Astrocyte of the cerebellum (primary cell): ENCODE data around the gene DISC1.

Experiments used
- DNase-seq: peaks from one replicate; pipeline ENCODE4 v3.0.0-alpha.2; 2011; ENCODE audit warnings: low read depth
- H3K4me3 ChIP-seq: 2 replicates; pipeline ENCODE4 v1.5.1; 2011; ENCODE audit warnings: mild to moderate bottlenecking, low read depth, low read length, moderate library complexity
- CTCF ChIP-seq: IDR thresholded peaks from 2 replicates; pipeline ENCODE4 v1.5.1; 2012; ENCODE audit warnings: low read length, low read depth, moderate library complexity, mild to moderate bottlenecking; ENCODE audit errors: missing control alignments
- in situ Hi-C: cut with HindIII; loops from 2 replicates; pipeline ENCODE4 v1.10.0; 2017; ENCODE audit warnings: low sequenced_read_pairs

DISC1 gene

GRCh38 chr1:231878737-231879136 lies 252.1 kb downstream of the DISC1 start:
- no peak for DNase-seq
- no peak for TF ChIP-seq CTCF
- in situ Hi-C loops, result no loop called here
- no peak overlapping the region for H3K4me3 ChIP-seq

- DNase-seq, result no peak
- in situ Hi-C loops, result no loop called here
- no peak for TF ChIP-seq CTCF
- no peak overlapping the region for H3K4me3 ChIP-seq
Observed at GRCh38 chr1:231879296-231879695, 252.7 kb downstream of the DISC1 start.

DNA sequence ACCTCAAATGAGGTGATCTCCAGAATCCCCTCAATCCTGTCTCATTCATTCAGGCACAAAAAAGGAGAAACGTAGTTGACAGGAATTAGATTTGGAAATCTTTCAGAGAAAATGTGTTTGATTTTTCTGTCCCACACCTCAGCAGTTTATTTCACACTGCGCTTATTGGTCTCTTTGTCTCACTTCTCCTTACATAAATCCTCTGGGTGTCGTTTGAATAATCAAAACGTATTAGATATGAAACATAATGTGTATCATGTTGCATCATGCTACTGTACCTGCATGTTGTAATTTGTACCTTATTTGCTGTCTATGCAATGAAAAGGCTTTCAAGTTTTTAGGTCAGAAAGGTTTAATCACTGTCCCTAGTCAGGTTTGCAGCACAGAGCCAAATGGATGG lies 255.7 kb downstream of the DISC1 start:
- in situ Hi-C loops, result no loop called here
- DNase-seq, result no peak
- no peak for TF ChIP-seq CTCF
- H3K4me3 ChIP-seq, result no peak overlapping the region

- DNase-seq, result no peak
- no peak overlapping the region for H3K4me3 ChIP-seq
- TF ChIP-seq CTCF, result no peak
- in situ Hi-C loops, result no loop called here
Observed at GRCh38 chr1:231882790-231883189, 256.2 kb downstream of the DISC1 start.

DNA sequence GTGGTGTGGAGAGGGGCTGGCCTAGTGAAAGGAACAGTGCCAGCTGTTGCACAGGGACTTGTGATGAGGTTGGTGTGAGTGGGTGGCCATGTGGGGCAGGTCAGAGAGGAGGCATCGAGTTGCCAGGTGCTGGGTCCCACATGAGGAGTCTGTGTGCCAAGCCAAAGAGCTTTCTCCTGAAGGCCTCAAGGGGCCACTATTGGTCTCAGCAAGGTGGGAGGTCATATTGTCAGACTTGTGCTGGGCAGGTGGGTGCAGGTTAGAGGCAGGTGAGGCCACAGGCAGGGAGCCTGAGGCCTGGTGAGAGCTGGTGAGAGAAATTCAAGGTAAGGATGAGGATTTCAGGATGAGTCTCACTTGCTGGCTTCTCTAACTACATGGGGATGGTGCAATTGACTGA lies 256.8 kb downstream of the DISC1 start:
- no peak overlapping the region for H3K4me3 ChIP-seq
- in situ Hi-C loops, result no loop called here
- no peak for TF ChIP-seq CTCF
- no peak for DNase-seq

- in situ Hi-C loops, result no loop called here
- no peak for DNase-seq
- H3K4me3 ChIP-seq, result no peak overlapping the region
- TF ChIP-seq CTCF, result no peak
Observed at GRCh38 chr1:231885209-231885854, 258.7 kb downstream of the DISC1 start.
